RWPE1 (cell line): ENCODE results near the gene RTN1.
"Not testable (repeated sequence)": the region's sequence is repeated elsewhere in the genome, so short reads cannot be mapped to it uniquely, and the experiment has no call there.

Experiments
- CTCF ChIA-PET: fragments of 350-600 bp; sonication (Branson Sonifier 250); formaldehyde crosslinking; extraction: SDS; loops from one replicate; lab custom pipeline; 2021; lab: Yijun Ruan, JAX
- POLR2A ChIA-PET: fragments of 400-600 bp; formaldehyde crosslinking; extraction: SDS; loops from one replicate; lab custom pipeline; 2020; ENCODE audit warnings: antibody characterized with exemption; ENCODE audit not compliant: low non-redundant PET; lab: Yijun Ruan, JAX
- DNase-seq: peaks from one replicate; pipeline ENCODE4 v3.0.0; 2012; ENCODE audit warnings: low spot score
- H3K27ac ChIP-seq: fragments of 450-650 bp; 2 replicates; pipeline ENCODE4 v1.5.1; 2017
- TF ChIP-seq, protein P1 (sequence below): fragments of 450-650 bp; conservative IDR thresholded peaks from 2 replicates; pipeline ENCODE4 v1.5.1; 2017; ENCODE audit warnings: low read depth, mild to moderate bottlenecking

Gene RTN1

DNA sequence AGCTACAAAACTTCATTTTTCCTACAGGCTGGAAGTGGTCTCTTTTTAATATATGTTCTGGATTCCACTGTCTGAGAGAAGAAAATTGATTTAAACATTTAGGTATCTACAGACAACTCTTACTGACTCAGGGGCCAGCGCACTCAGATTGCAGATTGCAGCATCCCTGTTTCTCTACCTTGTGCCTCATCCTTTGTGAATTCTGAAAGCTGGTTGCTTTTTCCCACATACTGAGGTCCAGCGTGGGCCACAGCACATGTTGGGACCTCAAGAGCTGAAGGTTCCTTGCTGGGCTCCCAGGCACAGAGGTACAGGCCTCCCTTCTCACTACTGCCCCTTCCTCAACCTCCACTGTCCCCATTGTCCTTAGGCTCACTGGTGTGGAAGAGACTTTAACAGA lies 192.2 kb downstream of the RTN1 start:
- no peak overlapping the region for H3K27ac ChIP-seq
- no peak for DNase-seq
- ChIA-PET POLR2A (no interaction called here), CTCF (no interaction called here)
- TF ChIP-seq, protein P1, sequence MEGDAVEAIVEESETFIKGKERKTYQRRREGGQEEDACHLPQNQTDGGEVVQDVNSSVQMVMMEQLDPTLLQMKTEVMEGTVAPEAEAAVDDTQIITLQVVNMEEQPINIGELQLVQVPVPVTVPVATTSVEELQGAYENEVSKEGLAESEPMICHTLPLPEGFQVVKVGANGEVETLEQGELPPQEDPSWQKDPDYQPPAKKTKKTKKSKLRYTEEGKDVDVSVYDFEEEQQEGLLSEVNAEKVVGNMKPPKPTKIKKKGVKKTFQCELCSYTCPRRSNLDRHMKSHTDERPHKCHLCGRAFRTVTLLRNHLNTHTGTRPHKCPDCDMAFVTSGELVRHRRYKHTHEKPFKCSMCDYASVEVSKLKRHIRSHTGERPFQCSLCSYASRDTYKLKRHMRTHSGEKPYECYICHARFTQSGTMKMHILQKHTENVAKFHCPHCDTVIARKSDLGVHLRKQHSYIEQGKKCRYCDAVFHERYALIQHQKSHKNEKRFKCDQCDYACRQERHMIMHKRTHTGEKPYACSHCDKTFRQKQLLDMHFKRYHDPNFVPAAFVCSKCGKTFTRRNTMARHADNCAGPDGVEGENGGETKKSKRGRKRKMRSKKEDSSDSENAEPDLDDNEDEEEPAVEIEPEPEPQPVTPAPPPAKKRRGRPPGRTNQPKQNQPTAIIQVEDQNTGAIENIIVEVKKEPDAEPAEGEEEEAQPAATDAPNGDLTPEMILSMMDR, result no peak

DNA sequence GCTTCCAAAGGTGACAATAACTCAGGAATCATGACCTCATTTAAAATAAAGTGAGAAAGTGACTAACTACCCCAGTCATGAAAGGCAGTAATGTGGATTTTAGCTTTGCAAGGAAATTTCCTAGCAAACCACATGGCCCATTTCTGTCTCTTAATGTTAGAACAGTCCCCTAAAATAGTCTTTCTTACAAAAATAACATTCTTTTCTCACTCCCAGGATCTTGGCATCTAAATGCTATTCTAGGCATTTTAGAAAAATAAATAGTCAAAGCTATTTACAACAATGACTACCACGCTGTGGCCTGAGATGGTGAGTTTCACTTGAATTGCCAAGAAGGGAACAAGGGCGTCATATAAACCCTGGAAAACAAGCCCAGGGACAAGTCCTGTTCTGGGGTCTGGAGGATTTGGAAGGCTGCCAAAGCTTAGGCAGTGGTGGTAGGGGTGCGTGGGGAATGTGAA lies 192.8 kb downstream of the RTN1 start:
- TF ChIP-seq, protein P1, result no peak
- CTCF ChIA-PET, result no interaction called here

DNA sequence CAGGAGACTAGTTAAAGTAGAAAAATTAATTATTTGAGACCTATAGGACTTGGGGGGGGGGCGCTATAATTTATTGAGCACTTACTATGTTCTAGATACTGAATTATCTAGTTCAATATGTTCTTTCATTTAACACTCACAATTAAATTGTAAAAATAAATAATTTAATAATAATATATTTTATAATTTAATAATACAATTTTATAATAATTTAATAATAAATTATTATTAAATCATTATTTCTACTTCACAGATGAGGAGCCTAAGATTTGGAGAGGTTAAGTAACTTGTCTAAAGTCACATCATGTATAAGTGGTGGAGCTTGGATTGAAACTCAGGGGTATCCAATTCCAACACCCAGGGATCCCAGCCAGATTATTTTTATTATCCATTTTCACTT lies 195.2 kb downstream of the RTN1 start:
- DNase-seq, result no peak
- TF ChIP-seq, protein P1, result no peak
- no peak overlapping the region for H3K27ac ChIP-seq
- ChIA-PET POLR2A (no interaction called here), CTCF (interaction anchor here (0.6 to 0.7 kb wide), 2 partner anchors 11 to 42 kb away, joined by 4 to 7 read pairs; no protein-coding TSS in a partner anchor)

More for the DNA sequence above, 192.8 kb downstream of the RTN1 start:
- no peak for DNase-seq
- POLR2A ChIA-PET, result no interaction called here
- no peak overlapping the region for H3K27ac ChIP-seq

DNA sequence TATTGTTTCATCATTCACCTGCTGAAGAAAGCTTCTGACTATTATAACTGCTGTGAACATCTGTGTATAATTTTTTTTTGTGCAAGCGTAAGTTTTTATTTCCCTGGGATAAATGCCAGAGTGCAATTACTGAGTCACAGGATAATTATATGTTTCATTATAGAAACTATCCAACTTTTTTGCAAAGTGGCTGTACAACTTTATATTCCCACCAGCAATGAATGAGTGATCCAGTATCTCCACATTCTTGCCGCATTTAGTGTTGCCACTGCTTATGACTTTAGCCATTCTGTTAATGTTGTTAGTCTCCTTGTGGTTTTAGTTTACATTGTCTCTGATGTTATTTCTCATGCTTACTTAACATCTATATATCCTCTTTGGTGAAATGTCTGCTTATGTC lies 205.8 kb downstream of the RTN1 start:
- H3K27ac ChIP-seq, result no peak overlapping the region
- CTCF ChIA-PET, result interaction anchor here (0.6 kb wide), 1 partner anchor 10 kb away, joined by 4 read pairs; no protein-coding TSS in a partner anchor
- TF ChIP-seq, protein P1, result no peak
- POLR2A ChIA-PET, result no interaction called here
- DNase-seq, result peak; percentile 38

DNA sequence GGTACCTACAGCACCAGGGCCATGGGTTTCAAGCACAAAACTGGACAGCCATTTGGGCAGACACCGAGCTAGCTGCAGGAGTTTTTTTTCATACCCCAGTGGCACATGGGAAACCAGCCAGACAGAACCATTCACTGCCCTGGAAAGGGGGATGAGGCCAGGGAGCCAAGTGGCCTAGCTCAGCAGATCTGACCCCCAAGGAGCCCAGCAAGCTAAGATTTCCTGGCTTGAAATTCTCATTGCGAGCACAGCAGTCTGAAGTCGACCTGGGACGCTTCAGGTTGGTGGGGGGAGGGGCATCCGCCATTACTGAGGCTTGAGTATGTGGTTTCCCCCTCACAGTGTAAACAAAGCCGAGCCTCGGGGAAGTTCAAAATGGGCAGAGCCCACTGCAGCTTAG lies 212.8 kb downstream of the RTN1 start:
- TF ChIP-seq, protein P1, result no peak
- H3K27ac ChIP-seq, result no peak overlapping the region
- ChIA-PET CTCF (no interaction called here), POLR2A (no interaction called here)
- no peak for DNase-seq

DNA sequence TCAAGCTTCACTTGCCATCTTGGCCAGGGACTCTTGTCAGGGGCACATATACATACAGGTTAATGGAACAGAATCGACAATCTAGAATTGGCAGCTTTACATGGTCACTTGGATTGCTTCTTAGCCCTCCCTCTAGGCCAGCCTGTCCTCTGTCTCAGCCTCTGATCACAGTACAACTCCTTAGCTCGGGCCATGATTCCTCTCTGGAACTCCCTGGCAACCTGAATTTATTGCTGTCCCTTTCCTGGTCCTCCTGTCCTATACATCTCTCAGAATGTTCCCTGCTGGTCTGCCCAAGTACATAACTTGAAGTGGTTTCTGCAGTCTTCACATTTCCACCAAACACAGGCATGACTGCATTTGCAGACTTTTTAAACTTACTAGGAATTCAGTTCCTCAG lies 214.1 kb downstream of the RTN1 start:
- no peak overlapping the region for H3K27ac ChIP-seq
- CTCF ChIA-PET, result interaction anchor here (0.7 to 1.0 kb wide), 2 partner anchors 12 to 30 kb away, joined by 3 read pairs; no protein-coding TSS in a partner anchor
- DNase-seq, result no peak
- TF ChIP-seq, protein P1, result no peak
- POLR2A ChIA-PET, result no interaction called here

DNA sequence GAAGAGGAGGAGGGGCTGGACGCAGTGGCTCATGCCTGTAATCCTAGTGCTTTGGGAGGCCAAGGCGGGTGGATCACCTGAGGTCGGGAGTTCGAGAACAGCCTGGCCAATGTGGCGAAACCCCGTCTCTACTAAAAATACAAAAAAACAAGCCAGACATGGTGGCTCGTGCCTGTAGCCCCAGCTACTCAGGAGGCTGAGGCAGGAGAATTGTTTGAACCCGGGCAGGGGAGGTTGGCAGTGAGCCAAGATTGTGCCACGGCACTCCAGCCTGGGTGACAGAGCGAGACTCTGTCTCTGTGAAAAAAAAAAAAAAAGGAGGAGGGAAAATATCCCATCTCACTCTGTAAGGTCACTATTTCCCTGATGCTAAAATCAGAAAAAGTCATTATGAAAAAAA lies 216.4 kb downstream of the RTN1 start:
- POLR2A ChIA-PET, DNase-seq, CTCF ChIA-PET: not testable (repeated sequence)

DNA sequence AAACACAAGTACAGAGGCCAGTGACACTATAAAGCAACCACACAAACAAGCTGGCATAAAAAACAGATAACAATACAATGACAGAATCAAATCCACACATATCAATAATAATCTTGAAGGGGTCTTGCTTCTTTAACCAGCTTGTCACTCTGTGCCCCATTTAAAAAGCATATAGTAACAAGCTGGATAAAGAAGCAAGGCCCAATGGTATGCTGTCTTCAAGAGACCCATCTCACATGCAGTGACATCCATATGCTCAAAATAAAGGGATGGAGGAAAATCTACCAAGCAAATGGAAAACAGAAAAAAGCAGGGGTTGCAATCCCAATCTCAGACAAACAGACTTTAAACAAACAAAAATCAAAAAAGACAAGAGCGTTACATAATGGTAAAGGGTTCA lies 223.7 kb downstream of the RTN1 start:
- H3K27ac ChIP-seq, DNase-seq, CTCF ChIA-PET, POLR2A ChIA-PET: not testable (repeated sequence)

More for the DNA sequence above, 216.4 kb downstream of the RTN1 start:
- H3K27ac ChIP-seq, result not testable (repeated sequence)
